ENCODE results near the gene APBA3. TPM values are rescaled to one million over a fixed set of nuclear protein-coding genes. Genes with fewer than 3 reads are reported as not detected.
"Not testable (repeated sequence)": the region's sequence is repeated elsewhere in the genome, so short reads cannot be mapped to it uniquely, and the experiment has no call there.

Gene APBA3
- total RNA-seq, 2 donors from 2014 or later: 27.5 to 42.2 TPM

DNA sequence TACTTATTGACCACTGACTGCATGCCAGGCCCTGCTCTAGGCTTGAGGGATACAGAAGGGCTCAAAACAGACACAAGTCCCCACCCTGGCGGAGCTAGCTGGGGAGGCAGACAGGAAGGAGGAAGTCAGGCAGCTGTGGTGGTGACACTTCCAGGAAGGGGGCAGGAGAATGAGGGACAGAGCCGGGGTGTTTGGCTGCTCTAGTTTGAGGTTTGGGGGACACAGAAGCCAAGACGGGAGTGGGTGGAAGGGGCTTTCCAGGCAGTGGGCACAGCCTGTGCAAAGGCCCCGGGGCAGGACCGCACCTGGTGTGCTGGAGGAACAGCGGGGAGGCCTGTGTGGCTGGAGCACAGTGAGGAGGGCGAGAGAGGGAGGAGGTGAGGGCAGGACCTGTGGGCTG, 5.0 kb upstream of the APBA3 start:
- no peak overlapping the region for H3K9ac ChIP-seq (ENCODE audit: extremely low read depth, low read length, poor library complexity, severe bottlenecking)
- peaks cover 10% of the 10 kb centered on the region for H3K36me3 Mint-ChIP-seq (ENCODE audit: low read depth)
- no peak overlapping the region for H3K27ac ChIP-seq (ENCODE audit: low read depth, low read length)
- H3K9me3 ChIP-seq (ENCODE audit: control insufficient read depth, low read length): no peaks in the 10 kb centered on the region
- TF ChIP-seq, protein P1, sequence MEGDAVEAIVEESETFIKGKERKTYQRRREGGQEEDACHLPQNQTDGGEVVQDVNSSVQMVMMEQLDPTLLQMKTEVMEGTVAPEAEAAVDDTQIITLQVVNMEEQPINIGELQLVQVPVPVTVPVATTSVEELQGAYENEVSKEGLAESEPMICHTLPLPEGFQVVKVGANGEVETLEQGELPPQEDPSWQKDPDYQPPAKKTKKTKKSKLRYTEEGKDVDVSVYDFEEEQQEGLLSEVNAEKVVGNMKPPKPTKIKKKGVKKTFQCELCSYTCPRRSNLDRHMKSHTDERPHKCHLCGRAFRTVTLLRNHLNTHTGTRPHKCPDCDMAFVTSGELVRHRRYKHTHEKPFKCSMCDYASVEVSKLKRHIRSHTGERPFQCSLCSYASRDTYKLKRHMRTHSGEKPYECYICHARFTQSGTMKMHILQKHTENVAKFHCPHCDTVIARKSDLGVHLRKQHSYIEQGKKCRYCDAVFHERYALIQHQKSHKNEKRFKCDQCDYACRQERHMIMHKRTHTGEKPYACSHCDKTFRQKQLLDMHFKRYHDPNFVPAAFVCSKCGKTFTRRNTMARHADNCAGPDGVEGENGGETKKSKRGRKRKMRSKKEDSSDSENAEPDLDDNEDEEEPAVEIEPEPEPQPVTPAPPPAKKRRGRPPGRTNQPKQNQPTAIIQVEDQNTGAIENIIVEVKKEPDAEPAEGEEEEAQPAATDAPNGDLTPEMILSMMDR (conservative IDR thresholded peaks at IDR 0.05): no peak
- no peak overlapping the region for H3K4me3 Mint-ChIP-seq
- no peaks in the 10 kb centered on the region for H3K9me3 Mint-ChIP-seq
- no peaks in the 10 kb centered on the region for H3K36me3 ChIP-seq (ENCODE audit: control insufficient read depth, insufficient read depth, low read length)
- no peaks in the 10 kb centered on the region for H3K27me3 ChIP-seq (ENCODE audit: control insufficient read depth, insufficient read depth, low read length, poor library complexity, severe bottlenecking)
- H3K4me1 ChIP-seq (ENCODE audit: control insufficient read depth, insufficient read depth, low read length): no peaks in the 10 kb centered on the region
- no peaks in the 10 kb centered on the region for H3K27me3 Mint-ChIP-seq (ENCODE audit: insufficient read depth)
- no peak overlapping the region for H3K4me3 ChIP-seq (ENCODE audit: low read length)
- 83 to 100% methylated on average over 5 to 7 of the region's 7 CpGs for WGBS, 2 experiments (ENCODE audit: insufficient coverage in 1 of 2, insufficient read length in 1 of 2)
- peak; percentile 32 for DNase-seq
- no peaks in the 10 kb centered on the region for H3K4me1 Mint-ChIP-seq
- H3K27ac Mint-ChIP-seq: no peak overlapping the region

DNA sequence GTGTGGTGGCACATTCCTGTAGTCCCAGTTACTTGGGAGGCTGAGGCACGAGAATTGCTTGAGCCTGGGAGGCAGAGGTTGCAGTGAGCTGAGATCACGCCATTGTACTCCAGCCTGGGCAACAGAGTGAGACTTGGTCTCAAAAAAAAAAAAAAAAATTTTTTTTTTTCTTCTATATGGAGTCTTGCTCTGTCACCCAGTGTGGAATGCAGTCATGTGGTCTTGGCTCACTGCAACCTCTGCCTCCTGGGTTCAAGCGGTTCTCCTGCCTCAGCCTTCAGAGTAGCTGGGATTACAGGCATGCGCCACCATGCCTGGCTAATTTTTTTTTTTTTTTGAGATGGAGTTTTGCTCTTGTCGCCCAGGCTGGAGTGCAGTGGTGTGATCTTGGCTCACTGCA, 4.3 kb upstream of the APBA3 start:
- H3K27me3 Mint-ChIP-seq (ENCODE audit: insufficient read depth); H3K9ac ChIP-seq (ENCODE audit: extremely low read depth, low read length, poor library complexity, severe bottlenecking); H3K36me3 ChIP-seq (ENCODE audit: control insufficient read depth, insufficient read depth, low read length); DNase-seq; H3K27me3 ChIP-seq (ENCODE audit: control insufficient read depth, insufficient read depth, low read length, poor library complexity, severe bottlenecking); H3K4me3 Mint-ChIP-seq; H3K9me3 Mint-ChIP-seq; H3K9me3 ChIP-seq (ENCODE audit: control insufficient read depth, low read length); H3K4me3 ChIP-seq (ENCODE audit: low read length); H3K27ac ChIP-seq (ENCODE audit: low read depth, low read length); H3K4me1 ChIP-seq (ENCODE audit: control insufficient read depth, insufficient read depth, low read length); H3K4me1 Mint-ChIP-seq; H3K27ac Mint-ChIP-seq: not testable (repeated sequence)
- 93 to 96% methylated on average over 3 to 5 of the region's 5 CpGs for WGBS, 2 experiments (ENCODE audit: insufficient coverage in 1 of 2, insufficient read length in 1 of 2)
- peaks cover 10% of the 10 kb centered on the region for H3K36me3 Mint-ChIP-seq (ENCODE audit: low read depth)

DNA sequence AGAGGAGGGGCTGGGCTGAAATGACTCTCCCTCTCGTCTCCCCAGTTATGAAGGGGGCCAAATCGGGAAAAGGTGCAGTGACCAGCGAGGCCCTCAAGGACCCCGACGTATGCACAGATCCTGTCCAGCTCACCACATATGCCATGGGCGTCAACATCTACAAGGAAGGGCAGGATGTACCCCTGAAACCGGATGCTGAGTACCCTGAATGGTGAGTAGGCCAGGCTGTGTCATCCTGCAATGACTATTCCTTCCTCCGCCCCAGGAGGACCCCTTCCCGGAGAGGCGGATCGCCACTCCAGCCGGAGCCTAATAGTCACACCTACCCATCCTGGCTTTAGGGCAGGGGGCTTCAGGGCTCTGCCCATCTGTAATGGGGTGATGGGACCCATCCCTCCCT, 3.6 kb upstream of the APBA3 start:
- Histone ChIP-seq H3K4me1 (ENCODE audit: control insufficient read depth, insufficient read depth, low read length) (no peaks in the 10 kb centered on the region), H3K27me3 (ENCODE audit: control insufficient read depth, insufficient read depth, low read length, poor library complexity, severe bottlenecking) (no peaks in the 10 kb centered on the region), H3K9me3 (ENCODE audit: control insufficient read depth, low read length) (no peaks in the 10 kb centered on the region), H3K9ac (ENCODE audit: extremely low read depth, low read length, poor library complexity, severe bottlenecking) (no peak overlapping the region), H3K4me3 (ENCODE audit: low read length) (no peak overlapping the region), H3K36me3 (ENCODE audit: control insufficient read depth, insufficient read depth, low read length) (no peaks in the 10 kb centered on the region), H3K27ac (ENCODE audit: low read depth, low read length) (no peak overlapping the region)
- Mint-ChIP-seq H3K27ac (no peak overlapping the region), H3K36me3 (ENCODE audit: low read depth) (peaks cover 10% of the 10 kb centered on the region), H3K4me3 (no peak overlapping the region), H3K4me1 (no peaks in the 10 kb centered on the region), H3K27me3 (ENCODE audit: insufficient read depth) (no peaks in the 10 kb centered on the region), H3K9me3 (no peaks in the 10 kb centered on the region)
- WGBS, 2 experiments (ENCODE audit: insufficient coverage in 1 of 2, insufficient read length in 1 of 2): 91 to 95% methylated on average over 12 of the region's 12 CpGs
- TF ChIP-seq, protein P1 (conservative IDR thresholded peaks at IDR 0.05): no peak
- peak; percentile 40 for DNase-seq
